GM12878 (cell line): ENCODE data around the gene TRRAP. TPM values are rescaled to one million over a fixed set of nuclear protein-coding genes. Genes with fewer than 3 reads are reported as not detected.

Source experiments
- ATAC-seq: fragments of 200-7000 bp; cut with Tn5 transposase; 3 replicates; pipeline ENCODE4 v1.9.1; 2020; ENCODE audit warnings: mild to moderate bottlenecking, moderate library complexity
- BruUV-seq: library from RNA; stranded (reverse); fragments of 400-500 nt; replicated peaks from 2 replicates; lab custom pipeline; 2021; lab: Mats Ljungman, UMichigan
- CTCF ChIA-PET: fragments of 300-600 bp; sonication (Branson Sonifier 250); formaldehyde crosslinking; extraction: SDS; loops from one replicate; lab custom pipeline; 2021; ENCODE audit warnings: inconsistent platforms; lab: Yijun Ruan, JAX
- POLR2A ChIA-PET: fragments of 350-600 bp; formaldehyde crosslinking; extraction: SDS; loops from one replicate; lab custom pipeline; 2021; ENCODE audit warnings: inconsistent platforms; lab: Charles Lee
- RAD21 ChIA-PET: fragments of 300-600 bp; sonication (Branson Sonifier 250); formaldehyde crosslinking; loops from one replicate; lab custom pipeline; 2023; ENCODE audit warnings: antibody characterized with exemption; ENCODE audit not compliant: unreplicated experiment; lab: Charles Lee
- SMC1A ChIA-PET: fragments of 300-600 bp; sonication (Branson Sonifier 250); formaldehyde crosslinking; loops from one replicate; lab custom pipeline; 2023; ENCODE audit not compliant: unreplicated experiment, uncharacterized antibody; lab: Charles Lee
- DNase-seq: peaks from one replicate; pipeline ENCODE4 v3.0.0-alpha.2; 2011; ENCODE audit warnings: low read depth, low spot score
- FAIRE-seq: peaks from 3 replicates; lab custom pipeline; 2011; peaks lifted over from hg19 to GRCh38; lab: Jason Lieb, UNC
- H2AFZ ChIP-seq: 2 replicates; pipeline ENCODE4 v1.6.0; 2011; ENCODE audit warnings: low read depth, low read length, control low read depth; ENCODE audit not compliant: control insufficient read depth
- H3K27ac ChIP-seq: 2 replicates; pipeline ENCODE4 v1.5.1; 2011; ENCODE audit warnings: control low read depth; ENCODE audit not compliant: control insufficient read depth, insufficient read depth
- H3K27me3 ChIP-seq, 2 experiments: replicated peaks in 1 of 2; 2 replicates each; pipeline versions ENCODE4 v1.6.0 to v1.6.1; 2011; ENCODE audit warnings: low read length in 1 of 2; ENCODE audit not compliant: control insufficient read depth in 2 of 2, insufficient read depth in 2 of 2
- H3K36me3 ChIP-seq, 2 experiments: 2 replicates each; pipeline ENCODE4 v1.5.1; 2011; ENCODE audit warnings: low read length in 1 of 2; ENCODE audit not compliant: control insufficient read depth in 2 of 2, insufficient read depth in 2 of 2
- H3K4me1 ChIP-seq: 2 replicates; pipeline ENCODE4 v1.6.1; 2011; ENCODE audit warnings: mild to moderate bottlenecking, low read length, moderate library complexity, mixed read lengths; ENCODE audit not compliant: control insufficient read depth, insufficient read depth
- H3K4me2 ChIP-seq: 2 replicates; pipeline ENCODE4 v1.6.0; 2011; ENCODE audit warnings: control low read depth; ENCODE audit not compliant: control insufficient read depth, insufficient read depth
- H3K4me3 ChIP-seq: fragments of 200-600 bp; sonication (generic); 2 replicates; pipeline ENCODE4 v1.5.1; 2016
- H3K79me2 ChIP-seq: 2 replicates; pipeline ENCODE4 v1.6.0; 2011; ENCODE audit warnings: low read length; ENCODE audit not compliant: control insufficient read depth, insufficient read depth
- H3K9ac ChIP-seq: 2 replicates; pipeline ENCODE4 v1.8.0; 2011; ENCODE audit warnings: low read length, control low read depth, mixed read lengths; ENCODE audit not compliant: control insufficient read depth, insufficient read depth
- H3K9me3 ChIP-seq: replicated peaks from 3 replicates; pipeline ENCODE4 v1.5.1; 2011; ENCODE audit warnings: mild to moderate bottlenecking, low read length; ENCODE audit not compliant: control insufficient read depth, insufficient read depth
- H4K20me1 ChIP-seq: 2 replicates; pipeline ENCODE4 v1.6.0; 2011; ENCODE audit not compliant: control insufficient read depth, insufficient read depth
- CBFB ChIP-seq: IDR thresholded peaks from 2 replicates; pipeline ENCODE4 v1.6.1; 2016; ENCODE audit warnings: antibody characterized with exemption, low read depth
- CBX3 ChIP-seq: fragments of 200-600 bp; sonication (generic); IDR thresholded peaks from 2 replicates; pipeline ENCODE4 v1.6.1; 2016; ENCODE audit warnings: low read depth, borderline replicate concordance
- CUX1 ChIP-seq: IDR thresholded peaks from 2 replicates; pipeline ENCODE4 v1.6.1; 2012; ENCODE audit warnings: improper control_type of control experiment, low read depth, low read length; ENCODE audit not compliant: insufficient replicate concordance
- KLF5 ChIP-seq: fragments of 450-650 bp; IDR thresholded peaks from 2 replicates; pipeline ENCODE4 v1.6.1; 2014; ENCODE audit warnings: mild to moderate bottlenecking; ENCODE audit not compliant: partially characterized antibody
- MYB ChIP-seq: fragments of 150-350 bp; IDR thresholded peaks from 2 replicates; pipeline ENCODE4 v1.6.1; 2014; ENCODE audit warnings: mild to moderate bottlenecking, low read depth, low read length, borderline replicate concordance
- NR2F1 ChIP-seq: fragments of 450-650 bp; conservative IDR thresholded peaks from 2 replicates; pipeline ENCODE4 v1.6.1; 2017; ENCODE audit warnings: mild to moderate bottlenecking
- PBX3 ChIP-seq: IDR thresholded peaks from 2 replicates; pipeline ENCODE4 v1.6.1; 2011; ENCODE audit warnings: mild to moderate bottlenecking, low read depth, low read length, moderate library complexity; ENCODE audit not compliant: insufficient replicate concordance
- PRDM15 ChIP-seq: fragments of 450-650 bp; formaldehyde crosslinking; IDR thresholded peaks from 2 replicates; pipeline ENCODE4 v1.4.0; 2020; ENCODE audit warnings: mild to moderate bottlenecking, moderate library complexity
- WGBS: methylation state at CpG from one replicate; pipeline ENCODE4 v1.1.6; 2016; ENCODE audit warnings: low lambda C conversion rate; ENCODE audit not compliant: insufficient replicate concordance, insufficient coverage; ENCODE audit errors: missing lambda C conversion rate; 5-methylcytosine and 5-hydroxymethylcytosine counted together
- in situ Hi-C: fragments of 300-500 bp; cut with MboI; formaldehyde crosslinking; loops from 9 replicates; pipeline ENCODE4 v1.14.3; 2018; ENCODE audit warnings: mixed read lengths
- intact Hi-C: fragments of 100-400 bp; cut with micrococcal nuclease; formaldehyde crosslinking; loops from one replicate; pipeline ENCODE4 v1.14.2; 2022; ENCODE audit not compliant: unreplicated experiment
- polyA plus RNA-seq, 11 experiments: library from polyadenylated mRNA; depleted of rRNA in 4 of 11; unstranded in 6 of 11; stranded (reverse) in 5 of 11; fragments of >200 nt; fragmentation: Nextera tagmentation in 4 of 11; fragmentation: Illumina TruSeq in 1 of 11; extraction: Ambion mirVana in 4 of 11; extraction: Trizol in 1 of 11; gene quantifications; 1 replicate in 1 of 11; 2 replicates in 10 of 11; pipeline versions ENCODE4 v1.2.1 to v1.2.3, GENCODE V29; 2011 to 2016; ENCODE audit warnings: inconsistent platforms in 2 of 11, missing spikeins in 2 of 11, low read depth in 1 of 11
- total RNA-seq, 4 experiments: library from RNA; depleted of rRNA in 3 of 4; stranded (reverse); fragments of >200 nt in 3 of 4; fragmentation: Illumina TruSeq in 1 of 4; extraction: Trizol in 1 of 4; gene quantifications; 2 replicates each; pipeline versions ENCODE4 v1.2.1 to v1.2.3, GENCODE V29; 2013 to 2021

The TRRAP gene
- total and polyA plus RNA-seq, 10 of the 15 experiments (the other 5 are each of a cell fraction or from before 2014, with no cell fraction given): 1.1 to 39.3 (median 8.5) TPM

- TF ChIP-seq PRDM15 (no peak), CBX3 (no peak)
- TF ChIP-seq, all 136 proteins: peak for 0
Measured at GRCh38 chr7:98992076-98992475, 113.7 kb downstream of the TRRAP start (continued).

GRCh38 chr7:98993024-98993897, 114.9 kb downstream of the TRRAP start:
- BruUV-seq: no TSS peak
- Histone ChIP-seq H3K9me3 (no peaks in the 10 kb centered on the region), H3K4me2 (no peak overlapping the region), H4K20me1 (no peaks in the 10 kb centered on the region), H3K9ac (no peak overlapping the region), H3K4me1 (peaks cover 13% of the 10 kb centered on the region), H3K27ac (peak overlapping the region; percentile 43; the same call in 1 of the 2 replicates), H3K27me3 (no peaks in the 10 kb centered on the region), H3K4me3 (no peak overlapping the region), H3K36me3 (peaks cover 28 to 49% of the 10 kb centered on the region in 2 experiments), H3K79me2 (no peaks in the 10 kb centered on the region), H2AFZ (no peak overlapping the region)
- FAIRE-seq (no peak), DNase-seq (no peak), ATAC-seq (no peak)
- in situ Hi-C loops: no loop called here
- WGBS: 97% methylated on average over 32 of the region's 32 CpGs
- ChIA-PET SMC1A (interaction anchor here (1.0 kb wide), 1 partner anchor 24 kb away, joined by 3 read pairs; no protein-coding TSS in a partner anchor), POLR2A (interaction anchor here (0.7 kb wide), 1 partner anchor 9 kb away, joined by 3 read pairs; no protein-coding TSS in a partner anchor), CTCF (interaction anchor here (1.5 kb wide), 1 partner anchor 318 kb away, joined by 3 read pairs; no protein-coding TSS in a partner anchor), RAD21 (interaction anchor here (0.6 kb wide), 1 partner anchor 106 kb away, joined by 3 read pairs; no protein-coding TSS in a partner anchor)
- intact Hi-C loops: no loop called here
- TF ChIP-seq CBFB (no peak), CUX1 (no peak), KLF5 (no peak), NR2F1 (no peak), PBX3 (no peak), MYB (no peak)
